Stimulated activated CD4-positive, alpha-beta T cell treated with anti-CD3 and anti-CD28 coated beads, TNF-alpha, amount 100 ng/mL, for 1 hour (primary cell): ENCODE results near the gene PSD2.

Experiments
- DNase-seq, 3 donors: peaks; one replicate each; pipeline ENCODE4 v3.0.0-alpha.2; 2020; ENCODE audit warnings: low read depth in 3 of 3, low spot score in 1 of 3

The PSD2 gene

GRCh38 chr5:139795074-139796001 is at the start of gene PSD2:
Gene PSD2, plus strand, starts transcription at chr5:139795808. Its CDS starts 13,633 bp downstream, at chr5:139809441.
- no peak for DNase-seq

DNA sequence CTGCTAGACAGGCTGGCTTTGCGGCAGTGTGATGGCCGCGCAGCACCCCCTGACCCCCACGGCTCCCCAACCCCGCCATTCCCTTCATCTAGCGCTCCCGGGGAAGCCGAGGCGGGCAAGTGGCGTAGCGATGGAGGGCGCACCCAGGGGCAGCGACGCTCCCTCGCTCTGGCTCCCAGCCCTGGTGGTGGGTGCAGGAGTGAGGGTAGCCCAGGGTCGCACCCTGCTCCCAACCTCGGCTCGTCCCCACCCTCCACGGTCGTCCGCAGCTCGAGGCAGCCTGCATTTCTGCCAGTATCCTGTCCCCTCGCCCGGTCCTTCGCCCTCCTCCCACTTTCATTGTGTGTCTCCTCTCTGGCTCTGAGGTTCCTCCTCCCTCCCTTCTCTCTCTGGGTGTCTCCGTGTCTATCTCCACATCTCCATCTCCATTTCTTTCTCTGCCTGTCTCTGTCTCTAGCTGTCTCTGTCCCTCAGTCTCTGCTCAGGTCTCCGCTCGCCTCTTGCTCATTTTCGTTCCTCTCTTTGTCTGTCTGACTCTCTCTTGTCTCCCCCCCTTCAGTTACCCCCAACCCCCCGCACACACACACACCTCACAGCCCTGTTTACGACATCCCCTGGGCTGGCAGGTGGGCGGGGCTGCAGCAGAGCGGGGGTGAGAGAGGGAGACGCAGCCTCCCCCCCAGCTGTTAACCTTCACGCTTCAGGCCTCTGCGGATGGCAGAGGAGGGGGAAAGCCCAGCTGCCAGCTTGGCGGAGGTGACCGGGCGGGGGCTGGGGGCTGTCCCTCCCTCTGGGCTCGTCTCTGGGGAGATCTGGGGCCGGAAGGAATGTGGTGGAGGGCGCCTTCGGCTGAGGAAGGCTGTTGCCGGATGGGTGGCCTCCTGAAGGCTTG is 48.7 kb upstream of the PSD2 start:
- peak; percentile 7 to 56 (median 40) for DNase-seq

DNA sequence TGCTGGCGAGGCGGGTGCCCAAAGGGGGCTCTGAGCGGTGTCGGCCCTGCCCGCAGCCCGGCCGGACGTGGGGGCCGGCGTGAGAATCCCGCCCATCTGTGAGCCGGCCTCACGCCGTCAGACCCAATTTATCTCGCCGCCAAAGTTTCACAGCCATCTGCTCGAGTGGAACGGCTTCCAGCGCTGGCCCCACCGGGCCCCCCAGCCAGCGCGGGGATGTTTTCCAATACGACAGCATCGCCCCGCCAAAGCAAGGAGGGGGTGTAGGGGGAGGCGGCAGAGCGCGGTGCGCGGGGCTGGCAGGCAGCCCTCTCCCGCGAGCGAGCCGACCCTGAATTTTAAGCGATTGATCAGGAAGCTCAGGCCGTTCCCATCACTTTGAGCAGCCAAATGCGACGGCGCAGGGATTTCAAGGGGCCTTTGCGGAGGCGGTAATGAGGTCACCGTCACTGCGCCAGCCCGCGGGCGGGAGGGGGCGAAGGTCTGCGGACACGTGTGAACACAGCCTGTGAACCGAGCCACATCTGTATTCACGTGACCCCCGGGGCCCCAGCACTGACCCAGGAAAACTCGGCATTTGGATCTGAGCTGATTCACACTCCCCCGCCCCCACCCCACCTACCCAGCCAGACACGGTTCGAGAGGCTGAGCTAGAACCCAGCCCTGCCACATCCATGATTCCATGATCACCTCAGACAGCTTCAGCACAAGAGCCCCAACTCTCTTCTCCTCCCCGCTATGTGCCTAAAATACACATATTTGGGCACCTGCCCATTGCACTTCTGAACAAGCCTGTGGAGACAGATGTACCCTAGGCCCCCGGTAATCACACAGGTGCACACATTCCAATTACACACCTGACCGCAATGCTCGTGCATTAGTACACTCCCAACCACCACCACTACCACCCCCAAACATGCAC is 47.8 kb upstream of the PSD2 start:
- no peak for DNase-seq

DNA sequence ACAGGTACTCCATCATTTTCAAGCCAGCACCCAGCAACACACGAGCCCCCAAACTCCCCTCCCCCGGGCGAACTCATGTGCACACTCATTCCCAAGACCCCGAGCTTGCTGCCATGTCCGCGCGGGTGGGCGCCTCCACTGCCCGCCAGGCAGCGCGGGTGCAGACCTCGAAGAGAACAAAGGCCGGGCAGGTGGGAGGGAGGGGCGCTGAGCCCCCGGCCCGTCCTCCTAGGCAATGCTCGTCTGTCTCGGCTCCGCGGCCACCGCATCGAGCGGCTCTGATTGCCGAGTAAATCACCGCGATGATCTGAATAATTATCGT is 47.1 kb upstream of the PSD2 start:
- DNase-seq = no peak

DNA sequence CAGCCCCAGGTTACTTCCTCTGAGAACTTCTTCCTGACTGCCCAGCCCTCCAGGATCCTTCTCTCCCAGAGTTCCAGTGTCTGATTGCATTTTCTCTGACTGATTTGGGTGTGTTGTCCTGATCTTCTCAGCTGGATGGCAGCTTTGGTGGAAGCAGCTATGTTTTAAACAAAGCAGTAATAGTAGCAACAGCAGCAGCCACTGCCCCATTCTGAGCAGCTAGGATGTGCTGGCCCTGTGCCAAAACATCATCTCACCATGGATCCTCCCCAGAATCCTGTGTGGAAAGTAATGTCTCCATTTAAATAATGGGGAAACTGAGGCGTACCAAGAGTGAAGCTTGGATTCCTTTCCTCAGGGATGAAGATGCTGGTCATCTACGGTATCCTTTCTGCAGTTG is 46.4 kb upstream of the PSD2 start:
- no peak for DNase-seq

- DNase-seq = no peak
Observed at GRCh38 chr5:139751236-139751635, 44.4 kb upstream of the PSD2 start.

- DNase-seq = no peak
Observed at GRCh38 chr5:139752506-139753473, 42.8 kb upstream of the PSD2 start.

DNA sequence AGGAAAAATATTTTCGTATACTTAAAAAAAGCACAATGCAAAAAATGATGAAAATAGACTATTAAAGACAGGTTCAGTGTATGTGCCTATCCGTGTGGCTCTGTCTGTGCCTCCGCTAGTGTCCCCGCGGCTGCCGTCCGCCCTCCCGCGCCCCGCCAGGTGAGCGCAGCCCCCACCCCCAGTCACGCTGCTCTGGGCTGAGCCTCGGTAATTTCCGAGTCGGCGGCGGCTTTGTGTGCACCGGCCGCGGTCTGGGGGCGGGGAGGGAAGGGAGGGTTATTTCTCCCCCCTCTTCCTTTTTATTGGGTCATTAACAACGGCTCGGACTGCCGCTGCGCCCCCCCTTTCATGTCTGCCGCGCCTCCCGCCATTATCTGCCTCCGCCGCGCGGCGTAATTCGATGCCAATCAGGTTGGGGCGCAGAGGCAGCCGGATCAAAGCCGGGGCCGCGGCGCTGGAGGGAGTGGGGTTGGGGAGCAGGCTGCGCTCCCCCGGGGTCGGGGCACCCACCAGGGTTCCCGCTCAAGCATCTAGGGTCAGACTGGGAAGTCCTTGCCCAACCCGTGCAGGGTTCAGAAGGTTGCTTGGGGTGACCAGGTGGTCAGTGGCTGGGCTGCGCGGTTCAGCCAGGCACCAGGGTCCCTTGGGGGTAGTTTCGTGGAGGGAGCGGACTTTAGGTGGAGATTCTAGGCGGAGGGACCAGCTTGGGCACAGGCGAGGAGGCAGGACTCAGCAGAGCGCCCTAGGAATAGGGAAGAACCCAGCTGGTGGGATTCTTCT is 39.5 kb upstream of the PSD2 start:
- no peak for DNase-seq

DNA sequence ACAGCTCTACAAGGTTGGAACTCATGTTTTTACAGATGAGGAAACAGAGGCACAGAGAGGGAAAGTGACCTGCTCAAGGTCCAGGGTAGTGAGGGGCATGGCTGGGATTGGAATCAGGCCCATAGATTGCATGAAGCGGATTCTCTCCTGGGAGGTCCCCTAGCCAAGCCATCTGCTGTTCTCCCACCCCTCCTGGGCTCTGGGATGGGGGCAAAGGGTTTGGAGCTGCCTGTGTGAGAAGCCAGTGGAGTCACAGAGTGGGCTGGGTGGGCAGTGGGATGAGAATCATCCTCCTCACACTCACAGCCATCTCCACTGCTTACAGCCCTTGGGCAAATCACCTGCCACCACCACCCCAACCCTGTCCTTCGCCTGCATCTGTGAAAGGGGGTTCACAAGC is 38.6 kb upstream of the PSD2 start:
- DNase-seq = no peak

- DNase-seq = no peak
Observed at GRCh38 chr5:139757727-139758509, 37.7 kb upstream of the PSD2 start.

- DNase-seq = no peak
Observed at GRCh38 chr5:139758510-139759075, 37.0 kb upstream of the PSD2 start.

GRCh38 chr5:139759219-139759721 is 36.3 kb upstream of the PSD2 start:
- DNase-seq = no peak

DNA sequence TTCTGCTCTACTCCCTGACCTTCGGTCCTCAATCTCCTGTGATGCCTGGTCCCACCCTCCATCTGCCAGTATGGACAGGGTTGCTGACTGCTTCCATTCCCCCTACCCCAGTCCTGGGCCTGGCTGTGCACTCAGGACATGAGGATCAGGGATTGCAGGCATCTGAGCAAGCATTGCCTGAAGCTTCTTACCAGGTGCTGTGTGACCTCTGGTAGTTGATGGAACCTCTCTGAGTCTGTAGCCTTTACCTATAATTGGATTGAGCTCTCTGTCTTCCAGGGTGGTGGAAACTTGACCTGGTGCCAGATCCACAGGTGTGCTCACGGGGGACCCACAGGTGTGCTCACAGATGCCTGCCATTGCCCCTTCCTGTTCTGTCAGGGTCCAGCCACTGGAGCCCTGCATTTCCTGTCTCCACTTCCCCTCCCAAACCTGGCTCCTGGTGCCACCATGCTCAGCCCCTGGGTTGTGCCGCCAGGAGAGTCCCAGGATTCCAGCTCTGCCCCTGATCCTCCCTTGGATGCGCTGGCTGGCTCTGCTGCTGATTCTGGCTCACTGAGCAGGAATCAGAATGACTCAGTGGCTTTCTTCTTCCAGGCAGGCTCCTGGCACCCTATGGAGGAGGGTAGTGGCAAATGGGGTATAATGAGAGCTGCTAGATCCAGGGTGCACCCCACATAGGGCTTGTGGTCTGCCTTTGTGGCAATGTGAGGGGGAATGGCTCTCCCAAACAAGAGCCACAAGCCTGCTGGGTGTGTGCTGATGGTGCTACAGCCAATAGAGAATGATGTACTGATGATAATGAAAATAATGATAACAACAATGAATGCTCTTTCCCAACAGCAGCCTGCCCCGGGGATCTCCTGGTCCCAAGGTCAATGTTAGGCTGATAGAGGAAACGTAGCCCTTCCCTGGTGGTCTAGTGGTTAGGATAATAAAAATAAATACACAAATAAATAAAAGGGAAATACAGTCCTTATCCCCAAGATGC is 35.2 kb upstream of the PSD2 start:
- no peak for DNase-seq

DNA sequence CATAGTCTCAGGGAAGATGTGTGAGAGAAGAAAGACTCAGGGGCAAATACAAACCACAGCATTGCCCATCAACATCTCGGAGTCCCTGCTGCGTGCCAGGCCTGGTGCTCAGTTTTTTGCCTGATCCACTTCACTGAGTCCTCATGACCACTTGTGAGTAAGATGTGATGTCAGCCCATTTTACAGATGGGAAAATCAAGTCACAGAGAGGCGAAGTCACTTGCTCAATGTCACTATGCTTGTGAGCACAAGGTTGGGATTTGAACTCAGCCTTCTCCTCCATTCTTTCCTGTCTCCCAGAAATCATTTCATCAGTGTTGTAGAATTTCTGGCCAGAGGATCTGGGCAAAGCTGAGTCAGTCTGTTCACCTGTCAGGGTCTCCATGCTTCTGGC is 34.6 kb upstream of the PSD2 start:
- DNase-seq = no peak

GRCh38 chr5:139761501-139761900 is 34.1 kb upstream of the PSD2 start:
- no peak for DNase-seq

- no peak for DNase-seq
Observed at GRCh38 chr5:139762615-139763170, 32.9 kb upstream of the PSD2 start.
